IPS-11a (cell line): ENCODE data around the gene COL4A1.

ENCODE experiments used
- H3K4me3 ChIP-seq: one replicate; pipeline ENCODE4 v1.5.1; 2013; ENCODE audit warnings: low read depth, low read length, control low read depth

Gene COL4A1

DNA sequence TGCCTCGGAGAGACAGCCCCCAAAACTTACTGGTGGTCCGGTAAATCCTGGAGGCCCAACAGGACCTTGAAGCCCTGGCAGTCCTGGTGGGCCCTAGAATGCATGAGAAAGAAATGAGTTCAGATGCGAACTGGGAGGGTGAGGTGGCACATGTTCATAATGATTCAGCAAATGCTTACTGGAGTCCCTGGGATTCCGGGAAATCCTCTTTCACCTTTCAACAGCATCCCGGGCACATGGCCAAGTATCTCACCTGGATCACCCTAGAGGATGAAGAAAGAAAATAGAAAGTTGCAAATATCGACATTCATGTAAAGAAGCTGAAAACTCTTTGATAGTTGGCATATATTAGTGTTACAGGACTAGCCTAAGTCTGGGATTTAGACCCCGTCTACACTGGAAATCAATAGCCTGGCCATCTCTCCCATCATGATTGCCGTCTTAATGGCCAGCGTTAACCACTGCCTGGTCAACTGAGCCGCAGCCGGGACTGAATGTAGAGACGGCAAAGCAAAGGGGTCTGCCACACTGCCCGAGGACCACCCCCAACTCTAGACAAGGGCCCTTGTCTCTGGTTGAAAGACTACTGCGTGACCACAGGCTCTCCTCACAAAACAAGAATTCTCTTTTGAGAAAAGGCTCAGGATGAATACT lies 96.9 kb downstream of the COL4A1 start:
- no peak overlapping the region for H3K4me3 ChIP-seq

- no peak overlapping the region for H3K4me3 ChIP-seq
Measured at GRCh38 chr13:110208116-110208515, 98.8 kb downstream of the COL4A1 start.

DNA sequence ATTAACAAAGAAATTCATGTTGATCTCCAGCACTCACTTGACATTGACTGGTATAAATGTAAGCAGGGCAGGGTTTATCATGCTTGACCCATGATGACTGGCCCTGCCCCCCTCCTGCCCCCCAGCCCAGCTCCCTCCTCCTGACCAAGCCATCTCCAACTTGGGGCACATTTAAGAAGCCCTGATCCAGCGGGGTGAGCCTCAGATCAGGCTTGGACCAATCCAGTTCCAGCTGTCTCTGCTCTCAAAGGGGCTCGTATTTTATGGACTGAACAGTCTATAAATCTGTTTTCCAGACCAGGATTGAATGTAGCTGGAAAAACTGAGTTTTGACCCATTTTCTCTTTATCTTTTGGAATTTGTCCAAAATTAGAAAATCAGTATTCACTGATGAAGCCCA lies 100.0 kb downstream of the COL4A1 start:
- H3K4me3 ChIP-seq: no peak overlapping the region

DNA sequence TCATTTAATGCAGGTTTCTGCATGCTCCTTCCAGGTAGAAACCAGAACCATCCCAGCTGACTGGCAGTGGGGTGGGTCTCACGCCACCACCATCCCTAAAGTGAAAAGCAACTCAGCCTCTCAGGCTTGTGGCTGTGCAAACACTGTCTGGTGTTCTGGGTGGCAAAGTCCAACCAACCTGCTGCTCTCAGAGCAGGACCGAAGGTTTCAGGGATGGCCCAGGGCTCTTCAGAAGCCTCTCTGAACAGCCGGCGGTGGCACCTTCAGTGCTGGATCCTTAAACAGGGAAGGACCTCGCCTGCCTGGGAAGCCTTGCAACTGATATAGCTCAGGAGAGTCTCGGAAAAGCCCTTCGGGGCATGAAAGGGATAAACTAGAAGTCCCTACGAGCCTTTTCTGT lies 100.8 kb downstream of the COL4A1 start:
- no peak overlapping the region for H3K4me3 ChIP-seq

DNA sequence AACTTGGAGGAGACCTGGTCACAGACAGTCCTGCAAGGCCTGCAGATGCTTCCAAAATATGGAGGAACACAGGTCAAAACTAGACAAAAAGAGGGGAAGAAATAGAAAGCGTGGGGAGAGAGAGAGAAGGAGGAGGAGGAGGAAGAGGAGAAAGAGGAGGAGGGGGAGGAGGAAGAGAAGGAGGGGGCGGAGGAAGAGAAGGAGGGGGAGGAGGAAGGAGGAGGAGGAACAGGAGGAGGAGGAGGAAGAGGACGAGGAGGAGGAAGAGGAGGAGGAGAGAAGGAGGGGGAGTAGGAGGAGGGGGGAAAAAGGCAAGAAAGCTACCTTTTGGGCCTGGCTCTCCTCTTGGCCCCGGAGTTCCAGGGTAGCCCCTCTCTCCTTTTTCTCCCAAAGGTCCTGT lies 105.8 kb downstream of the COL4A1 start:
- H3K4me3 ChIP-seq: no peak overlapping the region

DNA sequence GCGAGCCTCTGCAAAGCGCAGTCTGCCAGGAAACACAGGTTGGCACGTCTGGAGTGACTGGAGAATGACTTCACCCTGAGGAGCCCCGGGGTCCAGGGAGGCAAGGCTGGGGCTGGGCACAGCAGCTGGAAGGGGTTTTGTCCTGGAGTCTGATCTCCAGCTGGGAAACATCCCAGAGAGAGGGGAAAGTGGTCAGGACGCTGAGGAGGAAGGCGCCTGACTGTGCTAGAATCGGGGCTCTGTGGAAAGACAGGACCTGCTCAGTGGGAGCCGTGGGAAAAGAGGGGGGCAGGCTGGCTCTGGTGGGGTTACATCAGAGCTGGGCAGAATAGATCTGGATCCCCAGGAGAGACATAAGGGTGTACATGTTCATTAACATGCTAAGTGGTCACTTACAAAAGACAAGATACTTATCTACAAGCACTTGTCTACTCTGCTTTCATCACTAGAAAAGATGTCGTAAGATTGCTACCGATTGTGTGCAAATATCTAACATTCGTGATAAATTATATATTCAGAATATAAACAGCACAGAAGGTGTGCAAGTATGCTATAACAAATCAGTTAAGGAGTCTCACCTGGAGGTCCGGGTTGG lies 106.6 kb downstream of the COL4A1 start:
- H3K4me3 ChIP-seq: no peak overlapping the region

GRCh38 chr13:110199046-110199831 lies 107.7 kb downstream of the COL4A1 start:
- H3K4me3 ChIP-seq: no peak overlapping the region

DNA sequence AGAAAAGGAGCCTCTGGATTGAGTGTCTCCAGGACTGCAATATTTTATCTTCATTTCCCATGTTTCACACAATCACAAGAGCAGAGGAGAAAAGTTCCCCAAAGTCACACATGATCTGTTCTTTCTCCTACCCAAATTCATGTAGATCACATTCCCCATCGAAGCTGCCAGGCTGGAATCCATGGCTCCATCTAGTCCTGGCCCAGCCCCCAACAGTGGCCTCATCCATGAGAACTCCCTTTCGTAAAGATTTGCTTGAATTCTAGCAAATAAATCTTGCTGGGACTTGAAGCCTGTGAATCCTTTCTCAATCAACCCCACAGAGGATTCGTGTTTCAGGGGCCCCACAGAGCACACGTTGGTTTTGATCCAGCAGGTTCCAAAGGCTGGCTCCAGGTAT lies 109.5 kb downstream of the COL4A1 start:
- H3K4me3 ChIP-seq: no peak overlapping the region

DNA sequence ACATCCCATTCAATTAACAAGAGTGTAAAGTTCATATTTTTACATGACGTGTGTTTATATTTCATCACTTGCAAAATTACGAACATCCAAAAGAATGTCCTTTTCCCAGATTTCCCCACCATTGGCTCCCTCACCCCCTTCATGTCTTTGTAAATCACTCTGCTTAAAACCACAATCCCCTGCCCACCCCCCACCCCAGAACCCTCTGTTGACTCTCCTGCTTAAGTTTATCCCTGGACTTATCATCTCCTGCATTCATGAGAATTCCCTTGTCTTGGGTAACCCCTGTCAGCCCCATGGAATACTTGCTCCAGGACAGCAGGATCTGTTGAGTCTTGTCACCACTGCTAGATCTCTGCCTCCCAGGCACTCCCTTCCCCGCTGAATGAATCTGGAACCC lies 109.9 kb downstream of the COL4A1 start:
- H3K4me3 ChIP-seq: no peak overlapping the region

DNA sequence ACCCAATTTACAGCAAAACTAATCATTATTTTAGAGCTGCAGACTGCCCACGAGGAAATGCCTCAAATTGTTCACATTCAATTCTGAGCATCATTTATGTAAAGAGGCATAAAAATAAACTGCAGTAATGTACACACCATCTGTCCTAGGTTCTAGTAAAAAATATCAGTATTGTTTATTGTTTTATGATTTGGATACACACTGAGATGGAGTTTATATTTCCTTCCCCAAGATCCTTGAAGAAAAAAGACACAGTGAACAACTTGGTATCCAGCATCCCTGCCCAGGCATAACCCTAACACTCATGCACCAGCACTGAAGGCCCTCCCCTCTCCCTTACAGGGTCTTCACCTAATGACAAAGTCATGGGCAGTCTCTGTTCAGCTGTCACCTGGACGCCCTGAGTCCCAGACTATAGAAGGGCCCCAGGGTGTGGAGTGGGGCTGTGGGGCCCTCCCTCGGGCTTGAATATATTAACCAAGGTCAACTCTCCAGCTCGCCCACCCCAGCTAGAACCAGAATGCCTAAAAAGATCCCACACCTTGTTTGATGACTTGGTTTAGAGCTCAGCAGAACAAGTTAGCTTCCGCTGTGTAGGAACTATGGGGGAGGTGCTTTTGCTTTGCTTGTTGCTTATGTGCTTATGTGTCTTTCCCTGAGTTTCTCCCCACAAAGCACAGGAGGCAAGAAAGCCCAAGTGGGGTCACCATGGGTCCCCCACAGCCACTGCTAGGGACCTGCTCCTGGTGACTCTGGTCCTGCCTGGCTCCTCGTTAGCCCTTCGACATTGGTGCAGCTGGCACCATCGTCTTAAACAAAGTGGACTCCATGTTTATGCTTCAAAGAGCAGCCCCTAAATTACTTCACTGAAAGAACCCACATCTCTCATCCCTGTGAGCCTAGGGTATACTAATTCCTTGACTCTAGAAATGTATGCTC lies 111.1 kb downstream of the COL4A1 start:
- no peak overlapping the region for H3K4me3 ChIP-seq

DNA sequence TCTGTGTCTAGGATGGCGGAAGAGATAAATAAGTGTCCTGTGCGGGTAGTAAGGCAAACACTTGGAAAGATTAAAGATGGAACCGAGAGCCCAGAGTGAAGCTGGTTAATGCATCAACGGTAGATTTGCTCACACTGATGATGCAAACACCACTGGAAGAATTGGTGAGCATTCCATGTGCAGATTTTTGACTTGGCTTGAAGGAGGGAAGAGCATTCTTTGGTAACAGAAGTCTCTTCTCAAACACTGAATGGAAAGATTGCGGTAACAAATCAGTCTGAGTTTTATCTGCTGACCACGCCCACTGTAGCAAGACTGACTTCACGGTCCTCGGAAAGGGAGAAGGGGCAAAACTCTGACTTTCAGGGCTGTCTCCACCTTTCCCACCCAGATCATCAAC lies 112.5 kb downstream of the COL4A1 start:
- no peak overlapping the region for H3K4me3 ChIP-seq

- no peak overlapping the region for H3K4me3 ChIP-seq
Measured at GRCh38 chr13:110193491-110193890, 113.5 kb downstream of the COL4A1 start.

- H3K4me3 ChIP-seq: no peak overlapping the region
Measured at GRCh38 chr13:110192472-110192871, 114.5 kb downstream of the COL4A1 start.

GRCh38 chr13:110187641-110188161 lies 119.3 kb downstream of the COL4A1 start:
- H3K4me3 ChIP-seq: no peak overlapping the region

GRCh38 chr13:110186231-110186855 lies 120.6 kb downstream of the COL4A1 start:
- no peak overlapping the region for H3K4me3 ChIP-seq

DNA sequence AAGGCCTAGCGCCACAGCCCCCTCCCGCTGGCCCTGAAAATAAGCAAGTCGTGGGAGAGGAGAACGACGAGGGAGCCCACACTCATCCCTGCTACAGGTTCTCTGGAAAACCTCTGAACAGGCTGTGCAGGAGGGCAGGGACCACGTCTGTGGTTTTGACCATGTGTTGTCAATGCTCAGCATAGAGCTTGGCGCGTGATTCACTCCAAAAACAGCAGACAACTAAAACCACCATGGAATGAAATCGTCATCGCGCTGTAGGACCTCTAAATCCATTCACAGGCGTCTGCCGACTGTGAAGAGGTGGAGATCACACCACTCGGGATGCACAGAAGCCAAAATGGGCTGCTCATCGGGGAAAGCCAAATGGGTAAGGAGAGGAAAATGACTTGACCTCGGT lies 121.3 kb downstream of the COL4A1 start:
- H3K4me3 ChIP-seq: no peak overlapping the region

GRCh38 chr13:110183910-110184309 lies 123.0 kb downstream of the COL4A1 start:
- H3K4me3 ChIP-seq: no peak overlapping the region

- H3K4me3 ChIP-seq: no peak overlapping the region
Measured at GRCh38 chr13:110182461-110182860, 124.5 kb downstream of the COL4A1 start.

DNA sequence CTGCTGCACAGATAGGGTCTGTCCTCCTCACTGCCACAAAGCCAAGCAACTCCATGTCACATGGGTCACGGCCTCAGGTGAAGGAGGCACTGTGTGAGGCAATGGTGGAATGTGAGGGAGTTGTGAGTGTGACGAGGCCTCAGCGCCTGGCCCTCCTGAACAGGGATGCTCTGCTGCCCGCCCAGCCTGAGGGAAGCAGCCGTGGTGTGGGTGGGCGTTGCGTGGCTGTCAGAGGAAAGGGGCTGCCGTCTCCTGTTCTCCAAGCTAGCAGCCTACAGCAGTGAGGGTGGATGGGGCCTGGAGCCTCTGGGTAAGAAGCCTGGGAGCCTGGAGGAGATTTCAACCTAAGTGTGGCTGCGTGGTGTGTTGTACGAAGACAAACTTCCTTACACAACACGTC lies 125.0 kb downstream of the COL4A1 start:
- no peak overlapping the region for H3K4me3 ChIP-seq

DNA sequence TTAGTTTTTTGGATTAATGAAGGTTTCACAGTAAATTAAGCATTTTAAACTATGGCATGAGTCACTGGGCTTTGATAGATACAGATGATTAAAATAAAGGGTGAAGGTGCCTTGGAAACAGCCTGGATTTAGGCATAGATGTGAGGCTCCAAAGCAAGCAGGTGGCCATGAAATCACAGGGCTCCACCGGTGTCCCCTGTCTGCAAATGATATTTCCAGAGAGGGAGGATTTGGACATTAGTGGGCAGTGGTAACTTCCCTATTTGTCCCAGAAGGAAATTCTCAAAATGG lies 127.2 kb downstream of the COL4A1 start:
- H3K4me3 ChIP-seq: no peak overlapping the region
